CD4-positive, alpha-beta T cell (primary cell): ENCODE results near the gene DHCR7. TPM values are rescaled to one million over a fixed set of nuclear protein-coding genes. Genes with fewer than 3 reads are reported as not detected.

Experiments used
- ATAC-seq: fragments of 200-7000 bp; cut with Tn5 transposase; one replicate; pipeline ENCODE4 v1.10.0; 2022; ENCODE audit warnings: mild to moderate bottlenecking; ENCODE audit not compliant: poor library complexity
- CTCF ChIA-PET: fragments of 350-600 bp; sonication (Branson Sonifier 250); formaldehyde crosslinking; loops from one replicate; lab custom pipeline; 2021; ENCODE audit warnings: antibody characterized with exemption, inconsistent platforms; lab: Charles Lee
- POLR2A ChIA-PET: fragments of 350-600 bp; sonication (Branson Sonifier 250); formaldehyde crosslinking; loops from one replicate; lab custom pipeline; 2021; ENCODE audit warnings: antibody characterized with exemption, inconsistent platforms; lab: Charles Lee
- DNase-seq, 14 experiments: peaks; one replicate each; pipeline ENCODE4 v3.0.0-alpha.2; 2013 to 2020; ENCODE audit warnings: mixed read lengths in 2 of 14
- H3K27ac ChIP-seq, 2 donors: one replicate each; pipeline versions ENCODE4 v1.5.1 to v1.7.0; 2013; ENCODE audit warnings: low read length in 2 of 2, low read depth in 1 of 2, mild to moderate bottlenecking in 1 of 2
- H3K27me3 ChIP-seq, 2 experiments: 1 replicate in 1 of 2; 2 replicates in 1 of 2; pipeline versions ENCODE4 v1.6.1 to v1.7.0; 2013; ENCODE audit warnings: low read length in 2 of 2, control low read depth in 1 of 2, mild to moderate bottlenecking in 1 of 2, moderate library complexity in 1 of 2; ENCODE audit not compliant: insufficient read depth in 2 of 2, control insufficient read depth in 1 of 2
- H3K36me3 ChIP-seq: one replicate; pipeline ENCODE4 v1.6.1; 2013; ENCODE audit warnings: low read length, control low read depth; ENCODE audit not compliant: insufficient read depth
- H3K4me1 ChIP-seq: one replicate; pipeline ENCODE4 v1.6.1; 2013; ENCODE audit warnings: low read length, control low read depth; ENCODE audit not compliant: insufficient read depth
- H3K4me3 ChIP-seq: one replicate; pipeline ENCODE4 v1.5.1; 2013; ENCODE audit warnings: mild to moderate bottlenecking, low read length, moderate library complexity
- H3K9me3 ChIP-seq, 2 experiments: 1 replicate in 1 of 2; 2 replicates in 1 of 2; pipeline versions ENCODE4 v1.6.1 to v1.7.0; 2013; ENCODE audit warnings: low read length in 2 of 2, mild to moderate bottlenecking in 2 of 2, control low read depth in 1 of 2, moderate library complexity in 1 of 2; ENCODE audit not compliant: control insufficient read depth in 1 of 2, insufficient read depth in 1 of 2
- H3K27ac Mint-ChIP-seq: one replicate; pipeline ENCODE4 v1.8.0; 2020; ENCODE audit warnings: mixed read lengths
- H3K27me3 Mint-ChIP-seq: one replicate; pipeline ENCODE4 v1.8.0; 2021; ENCODE audit warnings: mixed read lengths
- H3K36me3 Mint-ChIP-seq: one replicate; pipeline ENCODE4 v1.8.0; 2021; ENCODE audit warnings: low read depth, mixed read lengths
- H3K4me1 Mint-ChIP-seq: one replicate; pipeline ENCODE4 v1.8.0; 2021; ENCODE audit warnings: low read depth, mixed read lengths
- H3K4me3 Mint-ChIP-seq: one replicate; pipeline ENCODE4 v1.8.0; 2020; ENCODE audit warnings: mild to moderate bottlenecking, mixed read lengths
- H3K9me3 Mint-ChIP-seq: one replicate; pipeline ENCODE4 v1.8.0; 2020; ENCODE audit warnings: mixed read lengths
- intact Hi-C, 2 experiments: fragments of 100-400 bp; cut with DNase I in 1 of 2; cut with micrococcal nuclease in 1 of 2; formaldehyde crosslinking; loops; one replicate each; pipeline versions ENCODE4 v1.15.1 to v1.9.0; 2023 to 2025; cut with DNase I, micrococcal nuclease
- total RNA-seq, 174 experiments: library from RNA in 2 of 174; stranded (reverse) in 2 of 174; gene quantifications; one replicate each; pipeline ENCODE4 v1.2.3 and lab custom pipeline; 2021 to 2026
- TF ChIP-seq, protein P1 (sequence below): fragments of 200-600 bp; IDR thresholded peaks from one replicate; pipeline ENCODE4 v1.8.0; 2022; ENCODE audit warnings: antibody characterized with exemption, mild to moderate bottlenecking

The DHCR7 gene
- total RNA-seq, 2 experiments from 2014 or later = 30.2 to 30.6 TPM

DNA sequence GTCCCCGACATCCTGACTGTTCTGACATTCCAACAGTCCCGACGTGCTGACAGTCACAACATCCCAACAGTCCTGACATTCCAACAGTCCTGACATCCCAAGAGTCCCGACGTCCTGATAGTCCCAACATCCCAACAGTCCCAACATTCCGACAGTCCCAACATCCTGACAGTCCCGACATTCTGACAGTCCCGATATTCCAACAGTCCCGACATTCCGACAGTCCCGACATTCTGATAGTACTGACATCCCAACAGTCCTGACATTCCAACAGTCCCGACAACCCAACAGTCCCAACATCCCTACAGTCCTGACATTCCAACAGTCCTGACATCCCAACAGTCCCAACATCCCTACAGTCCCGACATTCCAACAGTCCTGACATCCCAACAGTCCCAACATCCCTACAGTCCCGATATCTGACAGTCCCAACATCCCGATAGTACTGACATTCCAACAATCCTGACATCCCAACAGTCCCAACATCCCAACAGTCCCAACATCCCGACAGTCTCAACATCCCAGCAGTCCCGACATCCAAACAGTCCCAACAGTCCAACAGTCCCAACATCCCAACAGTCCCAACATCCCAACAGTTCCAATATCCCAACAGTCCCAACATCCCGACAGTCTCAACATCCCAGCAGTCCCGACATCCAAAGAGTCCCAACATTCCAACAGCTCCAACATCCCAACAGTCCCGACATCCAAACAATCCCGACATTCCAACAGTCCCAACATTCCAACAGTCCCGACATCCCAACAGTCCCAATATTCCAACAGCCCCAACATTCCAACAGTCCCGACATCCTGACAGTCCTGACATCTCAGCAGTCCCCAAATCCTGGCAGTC is 60.2 kb downstream of the DHCR7 start:
- Histone ChIP-seq H3K36me3 (no peaks in the 10 kb centered on the region), H3K27ac (no peak overlapping the region), H3K27me3 (no peaks in the 10 kb centered on the region), H3K4me1 (no peaks in the 10 kb centered on the region), H3K9me3 (no peaks in the 10 kb centered on the region), H3K4me3 (no peak overlapping the region)
- Mint-ChIP-seq H3K36me3 (no peaks in the 10 kb centered on the region), H3K4me3 (no peak overlapping the region), H3K4me1 (no peaks in the 10 kb centered on the region), H3K27ac (no peak overlapping the region), H3K9me3 (no peaks in the 10 kb centered on the region), H3K27me3 (peaks cover 24% of the 10 kb centered on the region)
- DNase-seq (no peak), ATAC-seq (no peak)
- ChIA-PET CTCF (no interaction called here), POLR2A (no interaction called here)
- TF ChIP-seq, protein P1, sequence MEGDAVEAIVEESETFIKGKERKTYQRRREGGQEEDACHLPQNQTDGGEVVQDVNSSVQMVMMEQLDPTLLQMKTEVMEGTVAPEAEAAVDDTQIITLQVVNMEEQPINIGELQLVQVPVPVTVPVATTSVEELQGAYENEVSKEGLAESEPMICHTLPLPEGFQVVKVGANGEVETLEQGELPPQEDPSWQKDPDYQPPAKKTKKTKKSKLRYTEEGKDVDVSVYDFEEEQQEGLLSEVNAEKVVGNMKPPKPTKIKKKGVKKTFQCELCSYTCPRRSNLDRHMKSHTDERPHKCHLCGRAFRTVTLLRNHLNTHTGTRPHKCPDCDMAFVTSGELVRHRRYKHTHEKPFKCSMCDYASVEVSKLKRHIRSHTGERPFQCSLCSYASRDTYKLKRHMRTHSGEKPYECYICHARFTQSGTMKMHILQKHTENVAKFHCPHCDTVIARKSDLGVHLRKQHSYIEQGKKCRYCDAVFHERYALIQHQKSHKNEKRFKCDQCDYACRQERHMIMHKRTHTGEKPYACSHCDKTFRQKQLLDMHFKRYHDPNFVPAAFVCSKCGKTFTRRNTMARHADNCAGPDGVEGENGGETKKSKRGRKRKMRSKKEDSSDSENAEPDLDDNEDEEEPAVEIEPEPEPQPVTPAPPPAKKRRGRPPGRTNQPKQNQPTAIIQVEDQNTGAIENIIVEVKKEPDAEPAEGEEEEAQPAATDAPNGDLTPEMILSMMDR = no peak
- intact Hi-C loops = no loop called here

DNA sequence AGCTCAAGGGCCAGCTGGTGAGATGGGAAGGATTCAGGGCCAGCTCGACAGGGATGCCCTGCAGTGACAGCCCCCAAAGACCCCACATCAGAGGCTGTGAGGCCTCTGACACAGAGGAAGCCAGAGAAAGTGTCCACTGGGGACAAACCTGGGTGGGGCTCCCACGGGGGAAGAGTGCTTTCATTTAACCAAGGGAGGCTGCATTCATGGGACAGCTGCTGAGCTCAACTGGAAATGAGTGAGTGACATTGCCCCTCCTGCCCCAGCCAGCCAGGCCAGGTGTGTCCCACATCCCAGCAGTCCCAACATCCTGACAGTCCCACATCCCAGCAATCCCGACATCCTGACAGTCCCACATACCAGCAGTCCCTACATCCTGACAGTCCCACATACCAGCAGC is 61.0 kb downstream of the DHCR7 start:
- Mint-ChIP-seq H3K27me3 (peaks cover 21% of the 10 kb centered on the region), H3K4me1 (no peaks in the 10 kb centered on the region), H3K4me3 (no peak overlapping the region), H3K27ac (no peak overlapping the region), H3K9me3 (no peaks in the 10 kb centered on the region), H3K36me3 (no peaks in the 10 kb centered on the region)
- POLR2A ChIA-PET = no interaction called here
- H3K36me3 ChIP-seq = no peaks in the 10 kb centered on the region
- no peak overlapping the region for H3K27ac ChIP-seq
- H3K4me1 ChIP-seq = no peaks in the 10 kb centered on the region
- CTCF ChIA-PET = no interaction called here
- H3K9me3 ChIP-seq = no peaks in the 10 kb centered on the region
- TF ChIP-seq, protein P1 = no peak
- H3K27me3 ChIP-seq = no peaks in the 10 kb centered on the region
- H3K4me3 ChIP-seq = no peak overlapping the region
- ATAC-seq (no peak), DNase-seq (no peak)
- intact Hi-C loops = no loop called here

DNA sequence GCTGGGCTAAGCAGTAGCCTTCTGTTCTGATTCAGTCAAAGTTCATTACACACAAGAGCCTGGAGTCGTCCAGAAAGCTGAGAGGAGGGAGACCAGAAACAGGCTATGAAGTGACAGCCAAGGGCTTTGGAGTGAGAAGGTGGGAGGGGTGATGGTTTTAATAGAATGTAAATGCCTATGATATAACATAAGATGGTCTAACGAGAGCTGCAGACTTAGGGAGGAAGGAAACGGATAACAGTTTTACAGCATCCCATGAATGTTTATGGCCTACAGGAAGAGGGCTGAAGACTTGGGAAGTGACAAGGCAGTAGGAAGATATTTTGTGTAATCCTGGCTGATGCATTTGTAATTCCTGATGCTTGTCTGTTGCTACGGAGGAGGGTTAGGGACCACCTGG is 62.0 kb downstream of the DHCR7 start:
- H3K27me3 Mint-ChIP-seq = peaks cover 18% of the 10 kb centered on the region
- no peak overlapping the region for H3K4me3 Mint-ChIP-seq
- no peak overlapping the region for H3K27ac Mint-ChIP-seq
- TF ChIP-seq, protein P1 = no peak
- Histone ChIP-seq H3K4me1 (no peaks in the 10 kb centered on the region), H3K27ac (no peak overlapping the region), H3K36me3 (no peaks in the 10 kb centered on the region), H3K4me3 (no peak overlapping the region), H3K27me3 (no peaks in the 10 kb centered on the region), H3K9me3 (no peaks in the 10 kb centered on the region)
- no peaks in the 10 kb centered on the region for H3K9me3 Mint-ChIP-seq
- ATAC-seq (no peak), DNase-seq (no peak)
- POLR2A ChIA-PET = no interaction called here
- no peaks in the 10 kb centered on the region for H3K4me1 Mint-ChIP-seq
- CTCF ChIA-PET = no interaction called here
- no peaks in the 10 kb centered on the region for H3K36me3 Mint-ChIP-seq
- intact Hi-C loops = no loop called here
